Ovary (tissue), 3 donors: Measurements from ENCODE around the gene EMP2.

Experiments used
- EP300 ChIP-seq: sonication (generic); formaldehyde crosslinking; IDR thresholded peaks from one replicate; pipeline ENCODE4 v1.6.1; 2017; ENCODE audit warnings: antibody characterized with exemption
- POLR2A ChIP-seq: fragments of 450-650 bp; IDR thresholded peaks from one replicate; pipeline ENCODE4 v1.6.1; 2017; ENCODE audit warnings: antibody characterized with exemption, mild to moderate bottlenecking, moderate library complexity
- TF ChIP-seq, protein P1 (sequence below), 3 donors: fragments of 450-650 bp in 2 of 3; fragments of 200-600 bp in 1 of 3; IDR thresholded peaks; one replicate each; pipeline versions ENCODE4 v1.5.1 to v1.8.0; 2016 to 2022; ENCODE audit warnings: antibody characterized with exemption in 3 of 3, mild to moderate bottlenecking in 1 of 3
- donor health status: DM: no; HTN: no; CAD: no.

DNA sequence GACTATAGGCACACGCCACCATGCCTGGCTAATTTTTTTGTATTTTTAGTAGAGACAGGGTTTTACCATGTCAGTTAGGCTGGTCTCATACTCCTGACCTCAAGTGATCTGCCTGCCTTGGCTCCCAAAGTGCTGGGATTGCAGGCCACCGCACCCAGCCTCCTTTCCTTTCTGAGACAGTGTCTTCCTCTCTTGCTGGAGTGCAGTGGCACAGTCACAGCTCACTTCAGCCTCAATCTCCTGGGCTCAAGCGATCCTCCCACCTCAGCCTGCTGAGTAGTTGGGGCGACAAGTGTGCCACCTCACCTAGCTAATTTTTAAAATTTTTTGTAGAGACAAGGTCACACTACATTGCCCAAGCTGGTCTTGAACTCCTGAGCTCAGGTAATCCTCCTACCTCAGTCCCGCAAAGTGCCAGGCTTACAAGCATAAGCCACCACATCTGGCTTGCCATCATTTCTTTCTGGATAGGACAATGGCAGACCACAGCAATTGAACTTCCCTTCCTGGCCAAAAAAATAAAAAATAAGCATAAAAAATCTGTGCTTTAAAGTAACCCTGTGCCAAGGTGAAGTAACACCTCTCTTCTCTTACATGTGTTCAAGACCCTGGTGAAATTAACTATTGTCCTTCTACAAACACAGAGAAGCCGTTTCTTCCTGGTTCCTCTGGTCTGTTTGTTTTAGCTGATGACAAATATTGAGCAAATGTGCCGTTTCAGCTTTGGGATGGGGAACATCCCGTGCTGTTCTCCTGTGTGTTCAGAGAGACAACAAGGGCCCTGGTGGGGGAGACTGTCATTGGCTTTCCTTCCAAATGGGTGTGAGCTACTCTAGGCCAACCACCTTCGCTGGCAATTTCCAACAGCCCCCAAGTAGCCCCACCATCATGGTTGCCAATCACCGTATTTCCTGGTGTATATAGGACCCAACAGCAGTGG, 60.2 kb downstream of the EMP2 start:
- no peak for TF ChIP-seq POLR2A
- TF ChIP-seq, protein P1, sequence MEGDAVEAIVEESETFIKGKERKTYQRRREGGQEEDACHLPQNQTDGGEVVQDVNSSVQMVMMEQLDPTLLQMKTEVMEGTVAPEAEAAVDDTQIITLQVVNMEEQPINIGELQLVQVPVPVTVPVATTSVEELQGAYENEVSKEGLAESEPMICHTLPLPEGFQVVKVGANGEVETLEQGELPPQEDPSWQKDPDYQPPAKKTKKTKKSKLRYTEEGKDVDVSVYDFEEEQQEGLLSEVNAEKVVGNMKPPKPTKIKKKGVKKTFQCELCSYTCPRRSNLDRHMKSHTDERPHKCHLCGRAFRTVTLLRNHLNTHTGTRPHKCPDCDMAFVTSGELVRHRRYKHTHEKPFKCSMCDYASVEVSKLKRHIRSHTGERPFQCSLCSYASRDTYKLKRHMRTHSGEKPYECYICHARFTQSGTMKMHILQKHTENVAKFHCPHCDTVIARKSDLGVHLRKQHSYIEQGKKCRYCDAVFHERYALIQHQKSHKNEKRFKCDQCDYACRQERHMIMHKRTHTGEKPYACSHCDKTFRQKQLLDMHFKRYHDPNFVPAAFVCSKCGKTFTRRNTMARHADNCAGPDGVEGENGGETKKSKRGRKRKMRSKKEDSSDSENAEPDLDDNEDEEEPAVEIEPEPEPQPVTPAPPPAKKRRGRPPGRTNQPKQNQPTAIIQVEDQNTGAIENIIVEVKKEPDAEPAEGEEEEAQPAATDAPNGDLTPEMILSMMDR (IDR thresholded peaks at IDR 0.05): no peak
- no peak for TF ChIP-seq EP300
